GM21381 (cell line): Measurements from ENCODE around the gene RFLNA.

Experiments
- ATAC-seq: cut with Tn5 transposase; IDR thresholded peaks from one replicate; pipeline ENCODE4 v1.9.1; 2021; ENCODE audit warnings: mild to moderate bottlenecking, moderate library complexity; ENCODE audit not compliant: unreplicated experiment

RFLNA gene

DNA sequence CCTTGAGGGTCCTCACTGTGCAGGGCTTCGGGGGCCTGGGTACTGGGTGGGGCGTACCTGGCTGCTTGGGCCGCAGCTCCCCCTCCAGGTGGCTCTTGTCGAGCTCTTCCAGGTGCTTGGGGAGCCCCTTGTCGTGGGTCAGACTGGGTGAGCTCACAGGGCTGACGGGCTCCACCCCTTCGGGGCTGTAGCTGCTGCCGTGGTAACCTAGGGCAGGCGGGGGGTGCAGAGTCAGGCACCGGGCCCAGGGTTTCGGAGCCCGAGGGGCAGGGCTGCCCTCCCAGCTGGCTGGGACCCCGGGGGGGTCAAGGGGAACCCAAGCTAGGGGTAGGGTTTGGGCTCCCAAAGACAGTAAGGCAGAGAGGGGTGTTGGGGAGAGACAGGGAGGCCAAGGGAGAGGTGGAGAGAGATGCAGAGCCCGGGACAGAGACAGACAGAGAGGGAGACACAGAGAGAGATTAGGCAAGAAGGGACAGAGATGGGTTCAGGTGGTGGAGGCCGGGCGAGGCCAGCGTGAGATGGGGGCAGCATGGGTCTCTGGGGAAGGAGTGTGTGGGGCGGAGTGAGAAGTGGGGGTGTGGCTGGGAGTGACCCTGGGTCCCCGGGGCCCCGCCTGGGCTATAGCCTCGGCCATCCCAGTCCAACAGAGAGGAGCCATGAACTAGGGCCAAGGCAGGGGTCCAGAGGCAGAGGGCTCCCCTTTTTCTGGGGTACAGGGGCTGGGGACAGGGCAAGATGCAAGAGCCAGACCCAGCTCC is 40.7 kb downstream of the RFLNA start:
- no peak for ATAC-seq

DNA sequence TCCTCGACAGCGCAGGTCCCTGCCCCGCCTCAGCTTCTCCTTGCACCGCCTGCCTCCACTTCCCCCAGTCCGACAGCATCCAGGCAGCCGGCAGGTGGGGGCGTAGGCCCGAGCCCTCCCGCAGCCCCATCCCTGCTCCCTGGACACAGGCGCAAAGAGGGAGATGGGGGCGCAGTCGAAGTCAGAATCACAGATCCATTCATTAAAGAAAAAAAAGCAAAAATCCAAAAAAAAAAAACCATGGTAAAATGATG is 41.2 kb downstream of the RFLNA start:
- no peak for ATAC-seq

- ATAC-seq, result no peak
These were observed 42.0 kb downstream of the RFLNA start for GRCh38 chr12:124336742-124337520.

DNA sequence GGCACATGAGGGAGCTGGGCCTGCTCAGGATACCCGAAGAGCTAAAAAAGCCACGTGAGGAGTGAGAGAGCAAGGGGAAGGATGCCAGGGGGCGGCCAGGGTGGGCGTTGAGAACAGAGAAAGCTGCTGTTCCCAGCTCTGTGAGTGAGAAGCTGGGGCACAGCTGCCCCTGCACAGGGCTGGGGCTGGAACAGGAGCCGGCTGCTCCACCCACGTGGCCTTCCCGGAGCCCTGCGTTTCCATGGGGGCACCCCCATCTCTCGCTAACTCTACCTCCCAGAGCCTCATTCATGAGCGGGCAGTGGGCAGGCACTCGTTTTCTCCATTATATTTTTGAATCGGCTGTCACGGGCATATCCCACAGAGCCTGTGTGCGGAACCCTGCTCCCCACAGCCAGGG is 42.7 kb downstream of the RFLNA start:
- ATAC-seq, result no peak

DNA sequence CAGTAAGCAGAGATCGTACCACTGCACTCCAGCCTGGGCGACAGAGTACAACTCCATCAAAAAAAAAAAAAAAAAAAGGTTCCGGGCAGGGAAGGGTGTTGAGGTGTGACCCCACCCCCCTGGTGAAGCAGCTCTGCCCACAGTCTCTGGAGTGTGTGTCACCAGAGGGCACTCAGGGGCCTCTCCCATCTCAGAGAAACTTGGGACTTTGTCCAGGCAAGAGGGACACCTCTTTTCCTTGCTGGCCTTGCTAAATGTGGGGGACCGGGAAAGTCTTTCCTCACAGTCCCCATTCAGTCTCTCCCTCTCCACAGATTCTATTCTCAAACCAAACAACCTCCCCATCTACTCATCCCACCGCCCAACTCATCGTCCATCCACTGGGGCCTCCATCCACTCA is 43.6 kb downstream of the RFLNA start:
- no peak for ATAC-seq

- ATAC-seq, result no peak
These were observed 44.1 kb downstream of the RFLNA start for GRCh38 chr12:124338876-124339603.

GRCh38 chr12:124340080-124340900 is 45.4 kb downstream of the RFLNA start:
- no peak for ATAC-seq

- no peak for ATAC-seq
These were observed 46.8 kb downstream of the RFLNA start for GRCh38 chr12:124341645-124342069.

DNA sequence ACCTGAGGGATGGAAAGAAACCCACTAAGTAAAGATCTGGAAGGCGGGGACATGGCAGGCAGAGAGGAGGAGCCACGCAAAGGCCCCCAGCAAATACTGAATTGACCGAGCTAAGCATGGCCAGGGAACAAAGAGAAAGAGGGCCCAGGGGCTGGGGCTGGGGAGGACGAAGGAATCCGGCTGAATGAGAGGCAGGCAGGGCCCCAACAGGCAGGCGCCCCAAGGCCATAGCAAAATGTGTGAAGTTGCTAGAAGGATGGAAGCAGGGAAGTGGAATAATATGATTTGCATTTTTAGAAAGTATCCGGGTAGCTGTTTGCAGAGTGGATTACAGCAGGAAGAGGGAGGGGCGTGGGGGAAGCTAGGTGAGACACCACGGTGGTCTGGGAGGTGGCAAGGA is 49.1 kb downstream of the RFLNA start:
- ATAC-seq, result no peak

DNA sequence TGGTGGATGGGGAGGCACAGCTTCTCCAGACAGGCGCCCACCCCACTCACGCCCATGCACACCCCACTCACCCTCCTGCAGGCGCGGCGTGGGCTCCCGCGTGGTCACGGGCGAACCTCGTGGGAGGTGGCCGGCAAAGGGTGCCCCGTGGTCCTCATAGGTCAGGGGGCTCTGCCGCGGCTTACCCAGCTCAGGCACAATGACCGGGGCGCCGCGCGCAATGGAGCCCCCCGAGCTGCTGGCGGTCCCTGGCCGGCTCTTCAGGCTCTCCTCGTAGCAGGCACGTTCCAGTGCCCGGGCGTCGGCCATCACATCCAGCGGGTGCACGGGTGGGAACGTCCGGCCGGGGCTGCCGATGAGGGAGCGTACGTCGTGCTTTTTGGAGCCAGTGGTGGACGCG is 49.6 kb downstream of the RFLNA start:
- no peak for ATAC-seq

DNA sequence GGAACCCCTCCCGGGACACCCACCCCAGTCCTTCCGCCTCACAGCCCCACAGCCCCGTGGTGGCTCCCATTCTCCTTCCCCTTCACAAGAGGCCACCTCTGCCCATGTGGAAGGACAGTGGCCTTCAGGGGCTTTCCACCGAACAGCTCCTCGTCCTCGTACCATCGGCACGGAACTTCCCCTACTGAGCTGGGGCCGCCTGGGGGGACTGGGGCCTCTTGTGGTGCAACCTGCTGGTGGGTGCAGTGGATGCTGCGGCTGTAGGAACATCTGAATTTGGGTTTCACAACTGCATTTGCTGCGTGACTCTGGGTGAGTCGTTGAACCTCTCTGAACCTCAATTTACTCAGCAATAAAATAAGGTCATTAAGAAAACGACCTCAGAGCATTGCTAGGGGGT is 50.9 kb downstream of the RFLNA start:
- no peak for ATAC-seq

DNA sequence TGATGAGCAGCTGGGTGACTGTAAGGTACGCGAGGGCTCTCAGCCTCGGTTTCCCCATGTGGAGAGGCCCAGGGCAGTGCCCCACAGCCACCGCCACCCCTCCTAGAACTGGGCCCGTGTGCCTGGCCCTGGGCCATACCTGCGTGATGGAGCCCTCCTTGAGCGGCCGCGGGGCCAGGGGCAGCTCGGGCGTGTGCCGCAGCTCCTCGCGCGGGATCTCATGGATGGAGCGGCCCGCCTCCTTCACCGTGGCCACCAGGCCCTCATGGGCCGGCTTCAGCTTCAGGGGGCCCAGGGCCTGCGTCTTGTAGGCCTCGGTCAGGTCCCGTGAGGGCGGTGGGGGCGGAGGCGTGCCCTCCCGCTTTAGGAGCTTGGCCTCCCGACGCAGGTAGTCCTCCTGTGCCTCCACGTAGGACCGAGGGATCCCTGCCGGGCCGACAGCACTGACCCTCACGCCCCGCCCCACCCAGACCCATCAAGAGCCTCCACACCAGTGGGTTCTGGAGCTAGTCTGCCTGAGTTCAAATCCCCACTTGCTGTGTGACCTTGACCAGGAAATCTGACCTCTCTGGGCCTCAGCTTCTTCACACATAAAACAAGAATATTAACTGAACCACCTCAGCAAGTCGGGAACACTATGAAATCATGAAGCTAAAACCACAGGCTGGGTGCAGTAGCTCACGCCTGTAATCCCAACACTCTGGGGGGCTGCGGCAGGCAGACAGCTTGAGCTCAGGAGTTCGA is 51.7 kb downstream of the RFLNA start:
- ATAC-seq, result no peak

DNA sequence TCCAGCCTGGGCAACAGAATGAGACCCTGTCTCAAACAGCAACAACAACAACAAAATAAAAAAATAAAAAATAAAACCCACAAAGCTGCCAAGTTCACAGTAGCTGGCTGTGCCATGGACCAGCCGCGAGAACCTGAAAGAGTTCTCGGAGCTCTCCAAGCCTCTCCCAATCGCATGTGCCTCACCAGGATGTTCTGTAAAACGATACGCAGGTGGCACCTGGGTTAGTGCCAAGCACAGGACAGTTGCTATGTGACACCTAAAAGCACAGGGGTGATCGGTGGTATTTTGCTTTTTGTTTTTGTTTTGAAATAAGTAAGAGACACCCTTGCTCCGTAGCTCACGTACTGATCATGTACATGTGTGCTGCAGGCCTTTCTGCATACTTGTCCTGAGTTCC is 52.4 kb downstream of the RFLNA start:
- no peak for ATAC-seq

GRCh38 chr12:124347805-124348658 is 53.1 kb downstream of the RFLNA start:
- ATAC-seq, result no peak

GRCh38 chr12:124348659-124349380 is 53.9 kb downstream of the RFLNA start:
- no peak for ATAC-seq

DNA sequence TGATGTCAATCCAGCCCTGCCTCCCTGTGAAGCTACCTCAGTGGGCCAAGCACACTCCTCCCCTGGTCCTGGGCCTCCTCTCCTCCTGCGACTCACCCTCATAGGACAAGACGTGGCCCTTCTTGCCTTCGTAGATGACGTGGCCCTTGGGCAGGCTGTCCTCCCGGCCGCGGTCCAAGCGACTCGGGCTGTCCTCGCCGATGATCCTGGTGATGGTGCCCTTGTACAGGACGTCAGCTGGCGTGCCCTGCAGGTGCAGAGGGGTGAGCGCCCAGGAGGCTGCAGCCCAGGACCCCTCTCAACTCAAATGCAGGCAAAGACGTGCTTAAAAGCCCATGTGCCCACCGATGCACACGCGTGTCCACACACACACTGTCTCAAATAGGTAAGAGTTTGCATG is 55.6 kb downstream of the RFLNA start:
- no peak for ATAC-seq

GRCh38 chr12:124351422-124351821 is 56.5 kb downstream of the RFLNA start:
- ATAC-seq, result no peak

GRCh38 chr12:124352257-124352656 is 57.4 kb downstream of the RFLNA start:
- ATAC-seq, result no peak

GRCh38 chr12:124352839-124353238 is 57.9 kb downstream of the RFLNA start:
- ATAC-seq, result no peak
